Heart right ventricle (tissue), 16 donors: ENCODE measurements around the gene CFL2. TPM values are rescaled to one million over a fixed set of nuclear protein-coding genes. Genes with fewer than 3 reads are reported as not detected.
A peak's percentile ranks its signal among the peaks of the same experiment; 100 is the strongest.

Source experiments
- ATAC-seq, 8 donors: fragments of 200-7000 bp; cut with Tn5 transposase; one replicate each; pipeline ENCODE4 v1.9.1; 2020; ENCODE audit warnings: mild to moderate bottlenecking in 8 of 8, moderate library complexity in 8 of 8, moderate number of reproducible peaks in 1 of 8
- DNase-seq, 2 donors: peaks; one replicate each; pipeline ENCODE4 v3.0.0-alpha.2; 2020
- H3K27ac ChIP-seq, 10 donors: fragments of 200-600 bp; sonication (generic) in 2 of 10; one replicate each; pipeline versions ENCODE4 v1.5.0 to v1.8.0; 2020 to 2022; ENCODE audit warnings: mild to moderate bottlenecking in 3 of 10
- H3K27me3 ChIP-seq, 7 donors: fragments of 200-600 bp; one replicate each; pipeline ENCODE4 v1.8.0; 2021 to 2022; ENCODE audit warnings: mild to moderate bottlenecking in 2 of 7
- H3K36me3 ChIP-seq, 9 donors: fragments of 200-600 bp; sonication (generic) in 1 of 9; one replicate each; pipeline versions ENCODE4 v1.5.0 to v1.8.0; 2020 to 2022; ENCODE audit warnings: mild to moderate bottlenecking in 2 of 9
- H3K4me1 ChIP-seq, 9 donors: fragments of 200-600 bp; sonication (generic) in 1 of 9; one replicate each; pipeline versions ENCODE4 v1.5.0 to v1.8.0; 2020 to 2022; ENCODE audit warnings: mild to moderate bottlenecking in 4 of 9
- H3K4me3 ChIP-seq, 10 donors: fragments of 200-600 bp; sonication (generic) in 2 of 10; one replicate each; pipeline versions ENCODE4 v1.5.0 to v1.8.0; 2020 to 2022; ENCODE audit warnings: mild to moderate bottlenecking in 7 of 10, moderate library complexity in 2 of 10
- H3K9me3 ChIP-seq, 11 donors: fragments of 200-600 bp in 10 of 11; sonication (generic) in 2 of 11; one replicate each; pipeline versions ENCODE4 v1.5.0 to v1.8.0; 2013 to 2022; ENCODE audit warnings: mild to moderate bottlenecking in 2 of 11, control low read depth in 1 of 11, moderate library complexity in 1 of 11
- WGBS, 2 donors: extraction: QIAGEN DNeasy Blood & Tissue Kit; methylation state at CpG; one replicate each; pipeline ENCODE4 v1.1.7; 2013; ENCODE audit warnings: inconsistent platforms in 1 of 2; 5-methylcytosine and 5-hydroxymethylcytosine counted together
- intact Hi-C, 10 donors: fragments of 100-400 bp; cut with DNase I; formaldehyde crosslinking; loops; one replicate each; pipeline versions ENCODE4 v1.11.1 to v1.14.2; 2022
- polyA plus RNA-seq, 2 donors: library from polyadenylated mRNA; stranded (reverse); fragments of 200-250 nt; gene quantifications; one replicate each; pipeline ENCODE4 v1.2.3, GENCODE V29; 2013
- total RNA-seq, 10 donors: library from RNA; stranded (reverse); fragmentation: NEBNext Ultra II Directional in 3 of 10; extraction: Animal tissue kit (Norgen Biotek cat#: 25700) in 3 of 10; gene quantifications; one replicate each; pipeline versions ENCODE4 v1.2.1 to v1.2.4, GENCODE V29; 2021 to 2023
- TF ChIP-seq, protein P1 (sequence below), 9 donors: fragments of 200-600 bp; sonication (generic) in 2 of 9; IDR thresholded peaks; one replicate each; pipeline versions ENCODE4 v1.5.0 to v1.8.0; 2021 to 2022; ENCODE audit warnings: antibody characterized with exemption in 9 of 9, mild to moderate bottlenecking in 5 of 9, moderate library complexity in 1 of 9
- donor health status: Arrhythmogenic right ventricular cardiomyopathy.
- donor health status: ischemic (EF 13 %, LVEDD 7.1; RV severe dilation, severe dysfunction).
- donor health status: healthy with polysubstance abuse.
- donor health status: DM: no; HTN: yes; CAD: no.
- donor health status: DM: no; HTN: no; CAD: no.
- donor health status: ischemic (EF 25% LVEDD 6.9; RV normal size, moderate dysfunction).
- donor health status: ischemic (EF 25% LVEDD 5.7; RV mildly dilated, moderate dysfunction).
- donor health status: healthy.
- donor health status: DM: yes; HTN: yes; CAD: no.
- donor health status: Ischemic cardiomyopathy.
- donor health status: ischemic (EF 35%, LVEDD 5.7; RV mildly dilated, moderate dysfunction).
- donor health status: nonischemic (EF 11% LVEDD 7.7; RV severe dilation, severe dysfunction).
- donor health status: DM: yes; HTN: yes; CAD: no.
- donor health status: PGD.
- donor health status: ischemic (EF 29% LVEDD 5.4; RV normal size, mild dysfunction).
- donor health status: nonischemic (EF 23%, LVEDD 6.1; RV moderate dilation, normal function).

Gene CFL2
- total and polyA plus RNA-seq, 12 donors, result 154 to 918 (median 530) TPM

DNA sequence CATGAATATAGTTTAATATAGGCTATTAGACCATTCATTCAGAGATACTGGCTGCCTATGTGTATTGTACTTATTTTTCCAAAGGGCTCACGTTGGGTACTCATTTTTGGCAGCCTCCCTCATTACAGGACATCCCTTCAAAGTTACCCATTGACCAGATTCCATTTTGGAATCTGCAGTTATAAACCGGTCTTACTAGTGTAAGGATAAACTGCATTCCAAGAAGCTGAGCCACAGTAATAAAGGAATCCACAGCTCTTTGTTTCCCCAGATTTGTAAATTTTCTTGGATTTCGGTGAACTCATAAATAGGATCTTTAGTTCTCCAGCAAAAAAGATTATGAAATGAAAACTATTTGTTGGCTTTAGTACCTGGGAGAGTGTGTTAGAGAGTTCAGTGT, 18.9 kb upstream of the CFL2 start:
- no peaks in the 10 kb centered on the region for H3K4me1 ChIP-seq
- WGBS, 2 donors, result 77 to 79% methylated on average over 3 of the region's 3 CpGs
- no peak for DNase-seq
- intact Hi-C loops, result no loop called here
- no peaks in the 10 kb centered on the region for H3K36me3 ChIP-seq
- TF ChIP-seq, protein P1, sequence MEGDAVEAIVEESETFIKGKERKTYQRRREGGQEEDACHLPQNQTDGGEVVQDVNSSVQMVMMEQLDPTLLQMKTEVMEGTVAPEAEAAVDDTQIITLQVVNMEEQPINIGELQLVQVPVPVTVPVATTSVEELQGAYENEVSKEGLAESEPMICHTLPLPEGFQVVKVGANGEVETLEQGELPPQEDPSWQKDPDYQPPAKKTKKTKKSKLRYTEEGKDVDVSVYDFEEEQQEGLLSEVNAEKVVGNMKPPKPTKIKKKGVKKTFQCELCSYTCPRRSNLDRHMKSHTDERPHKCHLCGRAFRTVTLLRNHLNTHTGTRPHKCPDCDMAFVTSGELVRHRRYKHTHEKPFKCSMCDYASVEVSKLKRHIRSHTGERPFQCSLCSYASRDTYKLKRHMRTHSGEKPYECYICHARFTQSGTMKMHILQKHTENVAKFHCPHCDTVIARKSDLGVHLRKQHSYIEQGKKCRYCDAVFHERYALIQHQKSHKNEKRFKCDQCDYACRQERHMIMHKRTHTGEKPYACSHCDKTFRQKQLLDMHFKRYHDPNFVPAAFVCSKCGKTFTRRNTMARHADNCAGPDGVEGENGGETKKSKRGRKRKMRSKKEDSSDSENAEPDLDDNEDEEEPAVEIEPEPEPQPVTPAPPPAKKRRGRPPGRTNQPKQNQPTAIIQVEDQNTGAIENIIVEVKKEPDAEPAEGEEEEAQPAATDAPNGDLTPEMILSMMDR (IDR thresholded peaks at IDR 0.05), result no peak
- H3K27me3 ChIP-seq, result no peaks in the 10 kb centered on the region
- ATAC-seq, result no peak
- no peak overlapping the region for H3K27ac ChIP-seq
- H3K4me3 ChIP-seq, result no peak overlapping the region
- peaks cover 0 to 3% (median 0%) of the 10 kb centered on the region in 11 donors for H3K9me3 ChIP-seq

DNA sequence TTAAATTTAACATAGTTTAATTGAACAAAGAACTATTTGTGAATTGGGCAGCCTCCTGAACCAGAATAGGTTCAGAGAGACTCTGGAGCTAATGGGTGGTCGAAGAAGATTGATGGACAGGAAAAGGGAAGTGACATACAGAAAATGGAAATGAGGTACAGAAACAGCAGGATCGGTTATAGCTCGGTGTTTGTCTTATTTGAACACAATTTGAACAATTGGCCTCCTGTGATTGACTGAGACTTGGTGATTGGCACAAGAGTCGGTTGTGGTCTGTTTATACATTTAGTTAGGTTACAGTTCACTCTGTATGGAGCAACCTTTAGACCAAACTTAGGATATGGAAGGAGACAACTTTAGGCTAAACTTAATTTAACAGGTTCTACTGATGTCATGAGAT, 18.4 kb upstream of the CFL2 start:
- Histone ChIP-seq H3K27ac (no peak overlapping the region), H3K27me3 (no peaks in the 10 kb centered on the region), H3K4me3 (no peak overlapping the region), H3K9me3 (peaks cover 0 to 3% (median 0%) of the 10 kb centered on the region in 11 donors), H3K4me1 (no peaks in the 10 kb centered on the region), H3K36me3 (no peaks in the 10 kb centered on the region)
- TF ChIP-seq, protein P1 (IDR thresholded peaks at IDR 0.05), result no peak
- intact Hi-C loops, result no loop called here
- ATAC-seq, result no peak
- DNase-seq, result no peak
- WGBS, 2 donors, result 77 to 86% methylated on average over 4 of the region's 4 CpGs

DNA sequence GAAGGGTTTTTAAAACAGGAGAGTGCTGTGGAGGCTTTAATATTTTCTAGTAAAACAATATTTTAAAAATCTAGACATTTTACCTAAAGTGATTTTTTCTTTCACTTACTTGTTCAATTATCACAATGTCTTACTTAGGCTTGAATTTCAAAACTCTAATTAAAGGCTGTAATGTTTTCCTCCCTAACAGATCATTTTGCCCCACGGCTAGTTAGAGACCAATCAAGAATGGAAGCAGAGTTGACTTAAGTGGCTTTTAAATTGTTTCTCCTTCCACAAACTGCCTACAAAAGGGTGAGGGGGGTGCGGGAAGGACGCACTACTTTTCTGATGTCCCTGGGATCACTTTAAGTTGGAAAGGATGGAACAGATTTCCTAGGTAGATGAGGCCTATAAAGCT, 9.5 kb upstream of the CFL2 start:
- H3K27me3 ChIP-seq, result no peaks in the 10 kb centered on the region
- 96% methylated on average over 3 of the region's 3 CpGs for WGBS, 2 donors
- no peaks in the 10 kb centered on the region for H3K36me3 ChIP-seq
- TF ChIP-seq, protein P1 (IDR thresholded peaks at IDR 0.05), result no peak
- intact Hi-C loops, result loop anchor here (1.0 to 5.0 kb wide), 4 partner anchors 49 to 52 kb away; no protein-coding TSS in a partner anchor
- H3K4me3 ChIP-seq, result no peak overlapping the region
- H3K9me3 ChIP-seq, result no peaks in the 10 kb centered on the region
- DNase-seq, result no peak
- no peak overlapping the region for H3K27ac ChIP-seq
- no peak for ATAC-seq
- peaks cover 0 to 9% (median 0%) of the 10 kb centered on the region in 9 donors for H3K4me1 ChIP-seq

DNA sequence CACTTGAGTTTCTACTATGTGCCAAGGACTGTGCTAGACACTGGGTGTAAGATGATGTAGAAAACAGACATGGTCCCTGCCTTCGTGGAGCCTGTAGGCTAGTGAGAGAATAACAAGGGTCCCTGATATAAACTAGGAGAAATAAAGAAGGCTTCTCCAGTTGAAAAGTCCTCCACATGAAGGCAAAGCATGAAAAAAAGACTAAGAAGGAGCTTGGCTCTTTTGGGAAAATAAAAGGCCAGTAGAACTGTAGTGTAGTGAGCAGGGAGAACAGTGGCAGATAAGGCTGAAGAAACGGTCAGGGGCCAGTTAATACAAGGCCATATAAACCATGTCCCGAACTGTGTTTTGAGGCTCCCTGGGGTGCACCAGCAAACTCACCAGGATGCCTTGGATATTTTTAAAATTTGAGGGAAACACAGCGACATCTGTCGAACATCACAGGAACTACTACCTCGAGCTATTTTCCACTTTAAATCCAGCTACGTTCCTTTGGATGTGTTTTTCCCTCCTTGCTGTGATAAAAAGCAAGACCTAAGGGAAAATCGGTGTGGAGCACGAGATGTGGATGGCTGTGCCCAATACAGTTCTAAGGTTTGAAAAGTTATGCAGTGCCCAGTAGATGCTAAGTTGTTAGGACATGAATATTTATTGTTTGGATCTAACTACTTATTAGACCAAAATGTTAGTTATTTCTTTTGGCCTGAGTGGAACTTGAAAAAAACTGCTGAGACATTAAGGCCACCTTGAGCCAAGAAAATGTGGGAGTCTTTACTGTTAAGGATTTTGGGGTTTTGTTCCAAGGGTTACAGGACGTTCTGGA, 8.5 kb upstream of the CFL2 start:
- Histone ChIP-seq H3K27me3 (no peaks in the 10 kb centered on the region), H3K27ac (no peak overlapping the region), H3K4me3 (no peak overlapping the region), H3K9me3 (no peaks in the 10 kb centered on the region), H3K4me1 (peaks cover 0 to 9% (median 0%) of the 10 kb centered on the region in 9 donors), H3K36me3 (no peaks in the 10 kb centered on the region)
- TF ChIP-seq, protein P1 (IDR thresholded peaks at IDR 0.05), result peak; percentile 77 to 87 (median 84)
- peak in 1 of 2 donors; percentile 38 for DNase-seq
- WGBS, 2 donors, result 3 to 7% methylated on average over 10 of the region's 10 CpGs
- intact Hi-C loops, result loop anchor here (1.0 to 5.0 kb wide), 4 partner anchors 48 to 51 kb away; no protein-coding TSS in a partner anchor
- ATAC-seq, result peak in 7 of 8 donors; percentile 17 to 72 (median 51)
